ENCODE results near the gene NPY.
A peak's percentile ranks its signal among the peaks of the same experiment; 100 is the strongest.
"Not testable (repeated sequence)": the region's sequence is repeated elsewhere in the genome, so short reads cannot be mapped to it uniquely, and the experiment has no call there.

The NPY gene

GRCh38 chr7:24283897-24284698 is at the start of gene NPY:
Gene NPY, plus strand, starts transcription at chr7:24284190. Its CDS starts 1,051 bp downstream, at chr7:24285241.
- no peak for DNase-seq (ENCODE audit: low read depth in 2 of 3, low spot score in 2 of 3)

GRCh38 chr7:24239260-24239659 is 44.7 kb upstream of the NPY start:
- no peak for DNase-seq (ENCODE audit: low read depth in 2 of 3, low spot score in 2 of 3)

DNA sequence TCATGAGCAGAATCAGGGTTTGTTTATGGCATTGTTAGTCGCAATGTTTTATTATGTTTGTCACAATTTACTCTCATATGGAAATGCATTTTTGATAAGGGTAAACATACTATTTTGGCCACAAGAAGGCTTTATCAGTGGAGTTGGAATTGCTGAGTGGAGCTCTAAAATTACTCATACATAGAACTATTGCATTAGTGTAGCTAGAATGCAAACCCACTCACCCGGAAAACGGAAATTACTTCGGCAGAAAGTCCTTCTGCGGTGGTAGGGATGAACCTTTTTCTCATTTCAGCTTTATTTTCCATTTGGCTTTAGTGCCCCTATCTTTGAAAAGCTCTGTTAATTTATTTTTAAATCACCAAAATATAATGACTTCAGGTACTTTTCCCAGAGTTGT is 42.8 kb upstream of the NPY start:
- no peak for DNase-seq (ENCODE audit: low read depth in 2 of 3, low spot score in 2 of 3)

DNA sequence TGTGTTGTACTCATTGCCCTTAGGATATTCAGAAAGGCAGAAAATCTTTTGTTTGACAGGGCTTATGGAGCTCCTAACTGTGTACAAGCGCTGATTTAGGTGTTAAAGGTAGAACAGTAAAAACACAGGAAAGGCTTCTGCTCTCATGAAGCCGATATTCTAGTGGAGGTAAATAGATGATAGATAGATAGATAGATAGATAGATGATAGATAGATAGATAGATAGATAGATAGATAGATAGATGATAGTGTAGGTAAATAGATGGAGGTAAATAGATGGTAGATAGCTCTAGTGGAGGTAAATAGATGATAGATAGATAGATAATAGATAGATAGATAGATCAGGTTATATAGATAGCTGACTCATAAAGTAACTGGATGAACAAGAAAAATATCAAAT is 39.4 kb upstream of the NPY start:
- no peak for DNase-seq (ENCODE audit: low read depth in 2 of 3, low spot score in 2 of 3)

- no peak for DNase-seq (ENCODE audit: low read depth in 2 of 3, low spot score in 2 of 3)
Observed at GRCh38 chr7:24245362-24245761, 38.6 kb upstream of the NPY start.

- DNase-seq (ENCODE audit: low read depth in 2 of 3, low spot score in 2 of 3), result no peak
Observed at GRCh38 chr7:24249266-24249665, 34.7 kb upstream of the NPY start.

DNA sequence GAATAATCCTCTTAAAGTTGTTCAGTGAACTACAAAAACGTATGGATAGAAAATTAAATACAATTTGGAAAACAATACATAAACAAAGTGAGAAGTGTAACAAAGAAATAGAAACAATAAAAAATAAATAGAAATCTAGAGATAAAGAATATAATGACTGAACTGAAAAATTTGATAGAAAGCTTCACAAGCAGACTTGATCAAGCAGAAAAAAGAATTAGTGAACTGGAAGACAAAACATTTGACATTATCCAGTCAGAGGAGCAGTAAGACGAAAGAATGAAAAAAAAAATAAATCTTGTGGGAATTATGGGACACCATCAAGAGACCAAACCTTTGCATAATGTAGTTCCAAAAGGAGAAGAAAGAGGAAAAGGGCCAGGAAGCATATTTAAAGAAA is 32.4 kb upstream of the NPY start:
- no peak for DNase-seq (ENCODE audit: low read depth in 2 of 3, low spot score in 2 of 3)

- DNase-seq (ENCODE audit: low read depth in 2 of 3, low spot score in 2 of 3), result no peak
Observed at GRCh38 chr7:24255139-24255538, 28.9 kb upstream of the NPY start.

DNA sequence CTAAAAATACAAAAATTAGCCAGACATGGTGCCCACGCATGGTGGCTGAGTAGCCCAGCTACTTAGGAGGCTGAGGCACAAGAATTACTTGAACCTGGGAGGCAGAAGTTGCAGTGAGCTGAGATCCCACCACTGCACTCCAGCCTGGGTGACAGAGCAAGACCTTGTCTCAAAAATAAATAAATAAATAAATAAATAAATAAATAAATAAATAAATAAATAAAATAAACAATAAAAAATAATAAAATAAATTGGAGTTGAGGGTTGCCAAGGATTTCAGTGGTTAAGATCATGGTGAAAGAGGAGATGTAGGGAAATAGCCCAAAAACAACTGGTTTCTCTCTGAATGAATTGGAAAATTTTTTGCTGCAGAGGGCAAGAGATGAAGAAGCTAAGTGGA is 25.7 kb upstream of the NPY start:
- not testable (repeated sequence) for DNase-seq (ENCODE audit: low read depth in 2 of 3, low spot score in 2 of 3)

GRCh38 chr7:24271938-24272337 is 12.1 kb upstream of the NPY start:
- DNase-seq (ENCODE audit: low read depth in 2 of 3, low spot score in 2 of 3), result no peak

DNA sequence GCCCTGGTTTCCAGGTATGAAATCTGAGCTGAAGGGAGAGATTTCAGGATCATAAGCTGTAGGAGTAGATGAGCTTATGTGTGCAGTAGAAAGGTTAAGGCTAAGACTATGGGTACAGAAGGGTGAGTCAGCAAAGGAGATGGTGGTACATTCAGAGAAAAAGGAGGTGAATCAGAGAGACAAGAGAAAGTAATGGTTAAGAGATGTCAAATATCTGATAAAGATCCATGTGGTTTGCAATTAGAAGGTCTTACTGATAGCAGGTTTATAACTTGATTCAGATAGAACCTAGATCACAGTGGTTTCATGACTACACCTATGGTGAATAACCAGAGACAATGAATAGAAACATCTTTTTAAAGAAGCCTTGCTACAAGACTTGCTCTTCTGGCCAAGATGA is 4.5 kb upstream of the NPY start:
- DNase-seq (ENCODE audit: low read depth in 2 of 3, low spot score in 2 of 3), result no peak

DNA sequence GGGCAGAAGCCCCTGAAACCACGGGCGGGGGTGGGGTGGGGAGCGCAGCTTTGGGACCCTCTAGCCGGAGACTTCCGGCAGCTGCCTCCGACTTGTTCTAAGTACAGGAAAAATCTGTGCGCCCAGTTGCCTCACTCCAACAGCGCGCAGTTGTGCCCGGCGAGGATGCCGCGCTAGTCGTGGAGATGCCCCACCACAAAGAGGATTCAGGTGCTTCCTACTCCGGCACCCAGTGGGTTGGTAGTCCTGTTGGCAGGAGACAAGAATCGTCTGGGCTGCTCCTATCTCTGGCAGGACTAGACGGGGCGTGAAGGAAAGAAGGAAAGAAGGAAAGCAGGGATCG is 465 bp upstream of the NPY start:
- DNase-seq (ENCODE audit: low read depth in 2 of 3, low spot score in 2 of 3), result no peak

GRCh38 chr7:24284699-24285506 is 913 bp downstream of the NPY start:
- no peak for DNase-seq (ENCODE audit: low read depth in 2 of 3, low spot score in 2 of 3)

GRCh38 chr7:24290004-24290641 is 6.1 kb downstream of the NPY start:
- DNase-seq (ENCODE audit: low read depth in 2 of 3, low spot score in 2 of 3), result peak in 1 of 3 experiments; percentile 28

DNA sequence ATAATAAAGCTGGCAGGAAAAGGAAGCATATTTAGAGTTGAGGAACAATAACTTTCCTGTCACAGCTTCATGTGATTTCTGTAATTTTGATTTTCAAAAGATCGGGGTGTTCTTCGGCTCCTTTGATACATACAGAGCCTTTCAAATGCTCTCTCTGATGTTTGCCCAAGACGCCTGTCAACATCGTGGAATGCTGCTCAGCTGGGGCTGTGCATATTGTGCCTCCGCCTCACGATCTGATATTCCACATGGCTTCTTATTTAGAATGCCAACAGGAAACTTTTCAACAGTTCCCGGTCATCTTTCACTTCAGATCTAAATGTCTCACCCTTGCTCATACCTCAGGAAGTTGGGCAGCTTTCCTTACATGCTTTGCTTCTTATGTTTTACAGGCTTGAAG is 7.3 kb downstream of the NPY start:
- no peak for DNase-seq (ENCODE audit: low read depth in 2 of 3, low spot score in 2 of 3)

GRCh38 chr7:24297362-24297761 is 13.4 kb downstream of the NPY start:
- no peak for DNase-seq (ENCODE audit: low read depth in 2 of 3, low spot score in 2 of 3)

GRCh38 chr7:24298696-24299095 is 14.7 kb downstream of the NPY start:
- DNase-seq (ENCODE audit: low read depth in 2 of 3, low spot score in 2 of 3), result no peak

DNA sequence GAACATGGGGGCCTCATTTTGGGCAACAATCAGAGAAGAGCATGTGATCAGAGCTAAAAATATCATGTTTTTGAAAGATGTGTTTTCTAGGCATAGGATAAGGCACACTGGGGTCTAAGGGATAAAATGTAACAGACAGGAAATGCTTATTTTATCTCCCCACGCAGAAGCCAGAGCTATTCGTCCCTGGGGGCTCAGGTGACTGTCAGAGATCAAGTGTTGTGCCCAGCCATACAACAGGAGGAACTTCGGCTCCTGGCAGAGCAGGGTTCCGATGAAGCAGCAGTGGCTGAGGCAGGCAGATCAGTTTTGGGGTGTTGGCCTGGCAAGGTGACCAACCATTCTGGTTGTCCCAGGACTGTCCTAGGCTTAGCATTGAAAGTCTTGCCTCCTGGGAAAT is 15.2 kb downstream of the NPY start:
- no peak for DNase-seq (ENCODE audit: low read depth in 2 of 3, low spot score in 2 of 3)

DNA sequence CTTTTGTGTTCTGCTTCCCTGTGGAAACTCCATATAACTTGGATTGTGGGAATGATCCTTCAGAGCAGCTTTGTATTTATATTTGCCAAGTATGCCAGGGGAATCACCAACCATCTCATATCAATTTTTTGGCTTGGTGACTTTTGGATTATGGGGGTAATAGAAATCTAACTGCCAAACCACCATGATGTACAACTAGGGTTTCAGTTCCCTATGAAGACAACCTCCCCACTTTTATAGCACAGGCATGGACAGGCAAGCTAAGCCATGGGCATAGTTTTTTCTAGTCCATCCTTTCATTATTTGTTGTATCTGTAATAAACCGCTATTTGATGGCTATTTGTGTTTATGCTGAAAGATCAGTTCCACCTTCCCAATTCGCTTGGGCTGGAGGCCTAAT is 17.7 kb downstream of the NPY start:
- no peak for DNase-seq (ENCODE audit: low read depth in 2 of 3, low spot score in 2 of 3)

DNA sequence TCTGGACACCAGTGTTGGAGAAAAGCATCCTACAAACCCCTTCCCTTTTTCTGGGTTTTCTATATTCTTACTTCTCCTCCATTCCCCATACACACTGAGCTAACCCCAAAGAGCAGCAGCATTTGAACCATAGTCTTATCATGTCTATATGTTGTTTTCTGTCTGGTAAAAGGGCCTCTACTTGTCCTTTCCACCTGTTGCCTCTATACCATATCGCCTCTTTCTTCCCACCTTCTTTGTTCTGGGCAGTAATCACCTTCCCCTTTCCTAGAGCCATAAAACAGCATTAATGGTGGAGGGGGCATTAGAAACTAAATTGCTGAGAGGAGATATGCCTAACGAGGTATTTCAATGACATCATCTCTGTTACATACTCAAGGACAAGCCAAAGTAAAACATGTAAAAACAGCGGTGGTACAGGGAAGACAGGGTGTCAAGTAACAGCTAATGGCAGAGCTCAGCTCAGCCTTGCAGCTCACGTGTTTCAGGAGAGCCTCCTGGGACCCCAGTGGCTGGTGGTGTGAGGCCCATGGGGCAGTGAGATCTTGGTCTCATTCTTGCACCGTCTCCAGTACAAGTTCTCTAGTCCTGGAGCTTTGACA is 20.6 kb downstream of the NPY start:
- no peak for DNase-seq (ENCODE audit: low read depth in 2 of 3, low spot score in 2 of 3)

DNA sequence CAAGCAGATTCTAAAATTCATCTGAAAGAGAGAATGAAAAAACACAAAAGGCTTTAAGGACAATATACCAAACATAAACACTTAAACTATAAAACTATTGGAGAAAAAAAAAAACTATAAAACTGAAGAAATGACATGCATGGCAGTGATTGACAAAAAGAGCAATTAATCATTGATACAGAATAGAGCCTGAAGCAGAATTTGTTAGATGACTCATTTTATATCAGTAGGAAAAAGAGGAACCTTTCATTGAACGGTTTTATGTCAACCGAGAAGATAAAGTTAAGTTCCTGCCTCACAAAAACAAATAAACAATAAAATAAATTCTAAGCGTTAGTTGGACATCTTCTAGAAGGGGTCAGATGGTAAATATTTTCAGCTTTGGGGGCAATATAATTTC is 23.3 kb downstream of the NPY start:
- no peak for DNase-seq (ENCODE audit: low read depth in 2 of 3, low spot score in 2 of 3)

DNA sequence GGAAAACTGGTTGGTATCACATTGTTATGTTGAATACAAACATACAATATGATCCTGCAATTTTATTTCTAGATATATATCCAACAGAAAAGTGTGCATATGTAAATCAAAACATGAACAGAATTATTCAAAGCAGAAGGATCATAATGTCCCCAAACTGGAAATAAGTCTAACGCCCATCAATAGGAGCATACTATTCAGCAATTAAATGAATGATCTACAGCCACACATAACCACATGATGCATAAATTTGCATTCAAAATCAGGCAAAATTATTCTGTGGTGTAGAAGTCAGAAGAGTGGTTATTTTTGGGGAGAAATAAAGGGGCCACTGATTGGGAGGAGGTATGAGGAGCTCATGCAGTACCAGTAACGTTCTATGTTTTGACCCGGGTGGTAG is 28.6 kb downstream of the NPY start:
- DNase-seq (ENCODE audit: low read depth in 2 of 3, low spot score in 2 of 3), result no peak
